Fibroblast of peridontal ligament (primary cell): ENCODE data around the gene KRTAP9-9.
"Not testable (repeated sequence)": the region's sequence is repeated elsewhere in the genome, so short reads cannot be mapped to it uniquely, and the experiment has no call there.

ENCODE experiments used
- DNase-seq: peaks from one replicate; pipeline ENCODE4 v3.0.0-alpha.2; 2010; ENCODE audit errors: extremely low read depth

The KRTAP9-9 gene

GRCh38 chr17:41265078-41265477, 9.9 kb downstream of the KRTAP9-9 start, which contains the start of gene KRTAP9-6:
KRTAP9-6 (plus strand) TSS chr17:41265378; CDS start chr17:41265378, 0 bp downstream.
- no peak for DNase-seq

GRCh38 chr17:41267711-41268110, 12.5 kb downstream of the KRTAP9-9 start:
- DNase-seq = no peak

- not testable (repeated sequence) for DNase-seq
Observed at GRCh38 chr17:41271323-41271722, 16.1 kb downstream of the KRTAP9-9 start.

GRCh38 chr17:41271858-41272257, 16.7 kb downstream of the KRTAP9-9 start:
- no peak for DNase-seq

GRCh38 chr17:41275648-41276190, 20.5 kb downstream of the KRTAP9-9 start, which contains the start of gene KRTAP9-7:
KRTAP9-7 (plus strand) TSS chr17:41275698; CDS start chr17:41275698, 0 bp downstream.
- not testable (repeated sequence) for DNase-seq

GRCh38 chr17:41278176-41278955, 23.2 kb downstream of the KRTAP9-9 start:
- DNase-seq = peak; percentile 22

GRCh38 chr17:41284043-41284442, 28.9 kb downstream of the KRTAP9-9 start:
- no peak for DNase-seq

GRCh38 chr17:41284546-41284945, 29.4 kb downstream of the KRTAP9-9 start:
- DNase-seq = no peak

GRCh38 chr17:41287050-41287449, 31.9 kb downstream of the KRTAP9-9 start:
- DNase-seq = no peak

GRCh38 chr17:41294016-41294415, 38.8 kb downstream of the KRTAP9-9 start:
- no peak for DNase-seq

GRCh38 chr17:41296846-41297245, 41.7 kb downstream of the KRTAP9-9 start:
- DNase-seq = no peak

- DNase-seq = no peak
Observed at GRCh38 chr17:41298458-41299135, 43.4 kb downstream of the KRTAP9-9 start.

- DNase-seq = no peak
Observed at GRCh38 chr17:41301204-41301790, 46.1 kb downstream of the KRTAP9-9 start.

GRCh38 chr17:41301916-41302901, 47.0 kb downstream of the KRTAP9-9 start, which contains the start of gene KRTAP29-1:
KRTAP29-1 (minus strand) TSS chr17:41302851; CDS start chr17:41302851, 0 bp downstream.
- no peak for DNase-seq

GRCh38 chr17:41302981-41303380, 47.8 kb downstream of the KRTAP9-9 start:
- no peak for DNase-seq

- no peak for DNase-seq
Observed at GRCh38 chr17:41304091-41304490, 48.9 kb downstream of the KRTAP9-9 start.
